Astrocyte (in vitro differentiated cells and primary cell): ENCODE measurements around the gene ABCC1.

Experiments used
- EZH2 ChIP-seq: IDR thresholded peaks from 2 replicates; pipeline ENCODE4 v1.6.1; 2012; ENCODE audit warnings: mild to moderate bottlenecking, low read length, inconsistent platforms; ENCODE audit not compliant: insufficient read depth
- TF ChIP-seq, protein P1 (sequence below): IDR thresholded peaks from 2 replicates; pipeline ENCODE4 v1.5.1; 2011; ENCODE audit warnings: low read depth, mild to moderate bottlenecking, inconsistent platforms, low read length, moderate library complexity; ENCODE audit not compliant: insufficient read depth

DNA sequence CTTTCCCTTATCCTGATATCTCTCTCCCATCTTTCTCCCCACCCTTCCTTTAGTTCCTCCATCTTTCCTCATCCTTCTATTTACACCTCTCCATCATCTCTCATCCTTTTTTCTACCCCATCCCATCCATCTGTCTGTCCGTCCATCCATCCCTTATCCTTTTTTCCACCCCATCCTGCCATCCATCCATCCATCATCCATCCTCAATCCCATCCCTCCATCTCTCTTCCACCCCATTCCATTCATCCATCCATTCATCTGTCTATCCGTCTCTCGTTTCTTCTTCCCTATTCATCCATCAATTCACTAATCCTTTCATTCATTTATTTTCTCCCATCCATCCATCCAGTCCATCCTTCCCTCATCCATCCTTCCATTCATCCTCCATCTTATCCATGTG lies 205.8 kb downstream of the ABCC1 start:
- TF ChIP-seq, protein P1, sequence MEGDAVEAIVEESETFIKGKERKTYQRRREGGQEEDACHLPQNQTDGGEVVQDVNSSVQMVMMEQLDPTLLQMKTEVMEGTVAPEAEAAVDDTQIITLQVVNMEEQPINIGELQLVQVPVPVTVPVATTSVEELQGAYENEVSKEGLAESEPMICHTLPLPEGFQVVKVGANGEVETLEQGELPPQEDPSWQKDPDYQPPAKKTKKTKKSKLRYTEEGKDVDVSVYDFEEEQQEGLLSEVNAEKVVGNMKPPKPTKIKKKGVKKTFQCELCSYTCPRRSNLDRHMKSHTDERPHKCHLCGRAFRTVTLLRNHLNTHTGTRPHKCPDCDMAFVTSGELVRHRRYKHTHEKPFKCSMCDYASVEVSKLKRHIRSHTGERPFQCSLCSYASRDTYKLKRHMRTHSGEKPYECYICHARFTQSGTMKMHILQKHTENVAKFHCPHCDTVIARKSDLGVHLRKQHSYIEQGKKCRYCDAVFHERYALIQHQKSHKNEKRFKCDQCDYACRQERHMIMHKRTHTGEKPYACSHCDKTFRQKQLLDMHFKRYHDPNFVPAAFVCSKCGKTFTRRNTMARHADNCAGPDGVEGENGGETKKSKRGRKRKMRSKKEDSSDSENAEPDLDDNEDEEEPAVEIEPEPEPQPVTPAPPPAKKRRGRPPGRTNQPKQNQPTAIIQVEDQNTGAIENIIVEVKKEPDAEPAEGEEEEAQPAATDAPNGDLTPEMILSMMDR, result no peak
- no peak for TF ChIP-seq EZH2
